Aorta (tissue), 5 donors: ENCODE data around the gene ACSL4. TPM values are rescaled to one million over a fixed set of nuclear protein-coding genes. Genes with fewer than 3 reads are reported as not detected.
"Not testable (repeated sequence)": the region's sequence is repeated elsewhere in the genome, so short reads cannot be mapped to it uniquely, and the experiment has no call there.

Source experiments
- ATAC-seq: fragments of 200-7000 bp; cut with Tn5 transposase; one replicate; pipeline ENCODE4 v1.9.1; 2022; ENCODE audit warnings: moderate library complexity; ENCODE audit not compliant: low FRiP score
- DNase-seq, 2 donors: peaks; one replicate each; pipeline ENCODE4 v3.0.0-alpha.2; 2020
- H3K27ac ChIP-seq, 2 donors: one replicate each; pipeline ENCODE4 v1.5.1; 2013; ENCODE audit warnings: low read length in 2 of 2, mild to moderate bottlenecking in 2 of 2, moderate library complexity in 2 of 2, control low read depth in 1 of 2, inconsistent platforms in 1 of 2, low read depth in 1 of 2
- H3K27me3 ChIP-seq, 2 donors: one replicate each; pipeline ENCODE4 v1.6.1; 2013; ENCODE audit warnings: control low read depth in 1 of 2, low read length in 1 of 2, mild to moderate bottlenecking in 1 of 2, moderate library complexity in 1 of 2; ENCODE audit not compliant: insufficient read depth in 2 of 2, control insufficient read depth in 1 of 2
- H3K36me3 ChIP-seq, 2 donors: one replicate each; pipeline ENCODE4 v1.6.1; 2013; ENCODE audit warnings: control low read depth in 1 of 2, low read length in 1 of 2, mild to moderate bottlenecking in 1 of 2; ENCODE audit not compliant: insufficient read depth in 2 of 2, control insufficient read depth in 1 of 2
- H3K4me1 ChIP-seq, 2 donors: one replicate each; pipeline ENCODE4 v1.6.1; 2013; ENCODE audit warnings: low read length in 2 of 2, control low read depth in 1 of 2, mild to moderate bottlenecking in 1 of 2, moderate library complexity in 1 of 2; ENCODE audit not compliant: insufficient read depth in 2 of 2, control insufficient read depth in 1 of 2
- H3K4me3 ChIP-seq, 2 donors: one replicate each; pipeline ENCODE4 v1.5.1; 2013; ENCODE audit warnings: low read length in 2 of 2, control low read depth in 1 of 2, mild to moderate bottlenecking in 1 of 2
- H3K9me3 ChIP-seq: one replicate; pipeline ENCODE4 v1.6.1; 2013; ENCODE audit warnings: mild to moderate bottlenecking, low read length; ENCODE audit not compliant: control insufficient read depth
- WGBS, 2 donors: extraction: QIAGEN DNeasy Blood & Tissue Kit; methylation state at CpG; one replicate each; pipeline ENCODE4 v1.1.7; 2013; 5-methylcytosine and 5-hydroxymethylcytosine counted together
- intact Hi-C, 2 donors: fragments of 100-400 bp; cut with DNase I; formaldehyde crosslinking; loops; one replicate each; pipeline versions ENCODE4 v1.14.2 to v1.15.0; 2022
- polyA plus RNA-seq, 2 donors: library from polyadenylated mRNA; stranded (reverse); fragments of 200-250 nt; gene quantifications; one replicate each; pipeline ENCODE4 v1.2.3, GENCODE V29; 2013
- total RNA-seq, 2 donors: library from RNA; stranded (reverse); fragmentation: NEBNext Ultra II Directional; extraction: Animal tissue kit (Norgen Biotek cat#: 25700); gene quantifications; one replicate each; pipeline ENCODE4 v1.2.1, GENCODE V29; 2021
- donor health status: healthy with polysubstance abuse.
- donor health status: Bipolar disorder and iron deficiency.
- donor health status: DM: no; HTN: no; CAD: no.
- donor health status: DM: no; HTN: no; CAD: no.
- donor health status: DM: yes; HTN: yes; CAD: no.

ACSL4 gene
- total and polyA plus RNA-seq, 4 donors = 16.2 to 73.5 (median 32.1) TPM

GRCh38 chrX:109671170-109671569 lies 61.9 kb downstream of the ACSL4 start:
- ATAC-seq, H3K4me3 ChIP-seq, H3K27me3 ChIP-seq, H3K36me3 ChIP-seq, H3K27ac ChIP-seq, H3K9me3 ChIP-seq, H3K4me1 ChIP-seq, intact Hi-C loops, DNase-seq: not testable (repeated sequence)
- 95 to 98% methylated on average over 29 of the region's 29 CpGs for WGBS, 2 donors

DNA sequence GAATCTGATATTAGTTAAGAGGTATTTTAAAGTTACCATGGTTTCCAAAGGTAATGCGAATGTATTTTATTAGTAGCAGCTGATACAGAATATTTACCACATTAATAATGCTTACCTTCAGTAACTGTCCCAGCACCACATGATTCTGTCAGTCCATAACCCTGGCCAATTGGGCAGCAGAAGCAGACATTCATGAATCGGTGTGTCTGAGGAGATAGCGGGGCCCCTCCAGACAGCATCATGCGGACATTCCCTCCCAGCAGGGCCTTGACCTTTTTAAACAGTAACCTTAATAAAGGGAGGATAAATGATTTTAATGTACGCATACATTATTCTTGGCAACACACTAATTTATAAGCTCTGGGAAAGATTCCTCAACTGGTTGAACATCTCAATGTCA lies 65.1 kb downstream of the ACSL4 start:
- ATAC-seq = no peak
- DNase-seq = no peak
- peaks cover 0 to 3% of the 10 kb centered on the region in 2 donors for H3K36me3 ChIP-seq
- H3K27me3 ChIP-seq = no peaks in the 10 kb centered on the region
- peaks cover 0 to 1% of the 10 kb centered on the region in 2 donors for H3K4me1 ChIP-seq
- H3K9me3 ChIP-seq = no peaks in the 10 kb centered on the region
- intact Hi-C loops = no loop called here
- WGBS, 2 donors = 92 to 96% methylated on average over 5 of the region's 5 CpGs
- H3K27ac ChIP-seq = no peak overlapping the region
- H3K4me3 ChIP-seq = no peak overlapping the region

DNA sequence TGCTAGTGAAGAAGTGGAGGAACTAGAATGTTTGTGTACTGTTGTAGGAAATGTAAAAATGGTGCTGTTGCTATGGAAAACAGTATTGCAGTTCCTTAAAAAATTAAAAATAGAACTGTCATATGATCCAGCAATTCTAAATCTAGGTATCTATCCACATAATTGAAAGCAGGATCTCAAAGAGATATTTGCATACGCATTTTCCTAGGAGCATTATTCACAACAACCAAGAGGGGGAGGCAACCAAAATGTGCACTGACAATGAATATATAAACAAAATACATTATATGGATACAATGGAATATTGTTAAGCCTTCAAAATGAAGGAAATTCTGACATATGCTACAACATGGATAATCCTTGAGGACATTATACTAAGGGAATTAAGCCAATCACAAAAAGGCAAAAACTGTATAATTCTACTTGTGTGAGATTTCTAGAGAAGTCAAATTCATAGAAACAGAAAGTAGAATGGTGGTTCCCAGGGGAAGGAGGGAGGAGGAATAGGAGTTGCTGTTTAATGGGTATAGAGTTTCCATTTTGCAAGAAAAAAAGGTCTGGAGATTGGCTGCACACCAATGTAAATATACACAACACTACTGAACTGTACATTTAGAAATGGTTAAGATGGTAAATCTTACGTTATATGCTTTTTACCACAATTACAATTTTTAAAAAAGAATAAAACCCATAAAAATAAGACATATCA lies 72.5 kb downstream of the ACSL4 start:
- DNase-seq = no peak
- no peaks in the 10 kb centered on the region for H3K36me3 ChIP-seq
- ATAC-seq = no peak
- no peaks in the 10 kb centered on the region for H3K27me3 ChIP-seq
- intact Hi-C loops = no loop called here
- no peaks in the 10 kb centered on the region for H3K4me1 ChIP-seq
- no peaks in the 10 kb centered on the region for H3K9me3 ChIP-seq
- WGBS, 2 donors = 74 to 86% methylated on average over 2 of the region's 2 CpGs
- no peak overlapping the region for H3K27ac ChIP-seq
- no peak overlapping the region for H3K4me3 ChIP-seq

GRCh38 chrX:109658391-109658790 lies 74.7 kb downstream of the ACSL4 start:
- H3K4me1 ChIP-seq = no peaks in the 10 kb centered on the region
- H3K27ac ChIP-seq = no peak overlapping the region
- intact Hi-C loops = no loop called here
- WGBS, 2 donors = 96 to 98% methylated on average over 1 of the region's 1 CpG
- ATAC-seq (no peak), DNase-seq (no peak)
- H3K4me3 ChIP-seq = no peak overlapping the region
- H3K36me3 ChIP-seq = no peaks in the 10 kb centered on the region
- no peaks in the 10 kb centered on the region for H3K27me3 ChIP-seq
- no peaks in the 10 kb centered on the region for H3K9me3 ChIP-seq

- H3K4me3 ChIP-seq, H3K9me3 ChIP-seq, ATAC-seq, H3K27ac ChIP-seq, H3K4me1 ChIP-seq, H3K36me3 ChIP-seq, intact Hi-C loops, H3K27me3 ChIP-seq, DNase-seq: not testable (repeated sequence)
- WGBS, 2 donors = 80 to 90% methylated on average over 1 to 2 of the region's 4 CpGs
These were observed 75.7 kb downstream of the ACSL4 start for GRCh38 chrX:109657364-109657763.

DNA sequence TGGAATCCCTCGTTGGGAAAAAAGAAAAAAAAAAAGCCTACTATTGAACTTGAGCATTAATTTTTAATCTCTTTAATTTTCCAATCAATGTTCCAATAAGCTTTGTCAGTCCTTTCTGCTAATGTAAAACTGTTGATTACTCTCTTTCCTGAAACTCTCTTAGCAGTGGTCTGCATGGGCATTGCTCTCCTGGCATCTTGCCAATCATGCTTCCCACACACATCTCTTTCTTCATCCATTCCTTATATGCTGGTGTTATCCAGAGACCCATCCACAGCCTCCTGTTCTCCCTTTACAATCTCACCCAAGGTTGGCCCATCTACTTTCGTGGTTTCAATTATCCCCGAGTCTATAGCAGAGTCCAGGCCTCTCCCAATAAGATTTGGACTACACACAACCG lies 76.3 kb downstream of the ACSL4 start:
- Histone ChIP-seq H3K4me3 (no peak overlapping the region), H3K27me3 (no peaks in the 10 kb centered on the region), H3K4me1 (no peaks in the 10 kb centered on the region), H3K9me3 (no peaks in the 10 kb centered on the region), H3K27ac (no peak overlapping the region), H3K36me3 (no peaks in the 10 kb centered on the region)
- intact Hi-C loops = no loop called here
- ATAC-seq = no peak
- 72 to 80% methylated on average over 4 of the region's 4 CpGs for WGBS, 2 donors
- DNase-seq = no peak

DNA sequence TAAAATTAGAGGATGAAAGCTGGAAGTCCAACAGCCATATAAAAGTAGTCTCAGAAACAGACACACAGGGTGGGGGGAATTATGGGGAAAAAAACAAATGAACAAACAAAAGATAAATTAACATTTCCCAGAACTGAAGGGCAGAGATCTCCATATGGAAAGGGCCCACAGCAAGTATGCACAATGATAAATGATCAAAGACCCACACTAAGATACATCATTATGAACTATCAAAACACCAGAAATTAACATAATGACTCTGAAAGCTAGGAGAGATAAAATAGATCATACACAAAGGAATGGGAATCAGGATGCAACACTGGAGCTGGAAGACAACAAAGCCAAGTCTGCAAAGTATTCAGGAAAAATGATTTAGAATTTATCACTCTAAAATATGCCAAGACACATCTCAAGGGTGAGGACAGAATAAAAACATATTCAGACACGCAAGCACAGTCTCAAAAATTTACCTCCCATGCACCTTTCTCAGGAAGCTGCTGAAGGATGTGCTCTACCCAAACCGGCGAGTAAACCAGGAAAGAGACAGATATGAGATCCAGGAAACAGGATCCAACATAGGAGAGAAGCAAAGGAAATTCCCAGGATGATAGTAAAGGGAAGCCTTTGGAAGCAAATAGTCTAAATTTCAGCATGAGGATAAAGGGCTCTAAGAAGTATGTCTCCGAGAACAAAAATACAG lies 77.4 kb downstream of the ACSL4 start:
- no peaks in the 10 kb centered on the region for H3K27me3 ChIP-seq
- no peak overlapping the region for H3K27ac ChIP-seq
- 85 to 91% methylated on average over 4 of the region's 4 CpGs for WGBS, 2 donors
- no peaks in the 10 kb centered on the region for H3K9me3 ChIP-seq
- intact Hi-C loops = no loop called here
- H3K4me3 ChIP-seq = no peak overlapping the region
- no peaks in the 10 kb centered on the region for H3K36me3 ChIP-seq
- DNase-seq (no peak), ATAC-seq (no peak)
- no peaks in the 10 kb centered on the region for H3K4me1 ChIP-seq

GRCh38 chrX:109654516-109655109 lies 78.4 kb downstream of the ACSL4 start:
- Histone ChIP-seq H3K4me1 (no peaks in the 10 kb centered on the region), H3K9me3 (no peaks in the 10 kb centered on the region), H3K4me3 (no peak overlapping the region), H3K36me3 (no peaks in the 10 kb centered on the region), H3K27me3 (no peaks in the 10 kb centered on the region), H3K27ac (no peak overlapping the region)
- DNase-seq (no peak), ATAC-seq (no peak)
- WGBS, 2 donors = 50 to 53% methylated on average over 5 of the region's 5 CpGs
- intact Hi-C loops = no loop called here

GRCh38 chrX:109644671-109645070 lies 88.4 kb downstream of the ACSL4 start:
- H3K27me3 ChIP-seq, H3K4me3 ChIP-seq, intact Hi-C loops, H3K27ac ChIP-seq, H3K4me1 ChIP-seq, H3K36me3 ChIP-seq, ATAC-seq, DNase-seq, H3K9me3 ChIP-seq: not testable (repeated sequence)
- WGBS, 2 donors = 91 to 96% methylated on average over 18 to 19 of the region's 19 CpGs
